ENCODE measurements around the gene SH3BP2. TPM values are rescaled to one million over a fixed set of nuclear protein-coding genes. Genes with fewer than 3 reads are reported as not detected.

SH3BP2 gene
- total RNA-seq, 1 experiment from 2014 or later, result 17.4 TPM

- no peaks in the 10 kb centered on the region for H3K36me3 ChIP-seq (ENCODE audit: low read depth, low read length)
- POLR2A ChIA-PET (ENCODE audit: unreplicated experiment), result no interaction called here
- no peaks in the 10 kb centered on the region for H4K20me1 ChIP-seq (ENCODE audit: low read length)
- DNase-seq (no peak), ATAC-seq (no peak)
- no peaks in the 10 kb centered on the region for H3K79me2 ChIP-seq (ENCODE audit: low read length)
- no peaks in the 10 kb centered on the region for H3F3A ChIP-seq (ENCODE audit: low read length, unreplicated experiment)
- no peak overlapping the region for H3K27ac ChIP-seq (ENCODE audit: low read length)
- H3K9me3 ChIP-seq (ENCODE audit: low read length), result no peaks in the 10 kb centered on the region
- no peak overlapping the region for H3K4me2 ChIP-seq (ENCODE audit: low read length)
- no peak overlapping the region for H3K4me3 ChIP-seq (ENCODE audit: low read length)
- H3K9ac ChIP-seq (ENCODE audit: low read length), result no peak overlapping the region
- no peak for TF ChIP-seq CTCF (conservative IDR thresholded peaks at IDR 0.05; ENCODE audit: low read depth, low read length)
- TF ChIP-seq EZH2 (IDR thresholded peaks at IDR 0.05; ENCODE audit: low read length, unreplicated experiment), result no peak
- no peak for TF ChIP-seq EZH2phosphoT487 (IDR thresholded peaks at IDR 0.05; ENCODE audit: borderline replicate concordance, low read length)
- CTCF ChIA-PET, result no interaction called here
- H3K4me1 ChIP-seq (ENCODE audit: insufficient read depth, low read length), result peaks cover 18% of the 10 kb centered on the region
- no peaks in the 10 kb centered on the region for H3K9me2 ChIP-seq (replicated peaks; ENCODE audit: low read length)
- H2AFZ ChIP-seq (ENCODE audit: low read length), result no peak overlapping the region
- BruUV-seq (replicated peaks), result no TSS peak
- intact Hi-C loops (cut with micrococcal nuclease), result no loop called here
- no peaks in the 10 kb centered on the region for H3K27me3 ChIP-seq (ENCODE audit: low read length)
These were observed 14.7 kb downstream of the SH3BP2 start for GRCh38 chr4:2807571-2807970.

DNA sequence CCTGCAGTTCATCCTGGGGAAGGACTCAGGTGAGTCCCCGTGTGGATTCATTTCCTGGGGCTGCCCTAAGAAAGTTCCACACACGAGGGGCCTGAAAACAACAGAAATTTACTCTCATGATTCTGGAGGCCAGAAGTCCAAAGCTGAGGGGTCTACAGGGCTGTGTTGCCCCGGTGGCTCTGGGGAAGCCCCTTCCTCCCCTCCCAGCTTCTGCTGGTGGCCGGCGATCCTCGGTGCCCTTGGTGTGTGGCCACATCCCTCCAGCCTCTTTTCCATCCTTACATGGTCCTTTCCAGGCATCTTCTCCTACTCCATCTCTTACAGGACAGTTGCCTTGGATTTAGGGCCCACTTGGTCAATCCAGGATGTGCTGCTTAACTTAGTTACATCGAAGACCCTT, 15.1 kb downstream of the SH3BP2 start:
- H3K9me3 ChIP-seq (ENCODE audit: low read length), result no peaks in the 10 kb centered on the region
- H3K9ac ChIP-seq (ENCODE audit: low read length), result no peak overlapping the region
- H2AFZ ChIP-seq (ENCODE audit: low read length), result no peak overlapping the region
- no peaks in the 10 kb centered on the region for H4K20me1 ChIP-seq (ENCODE audit: low read length)
- no peaks in the 10 kb centered on the region for H3K36me3 ChIP-seq (ENCODE audit: low read depth, low read length)
- peaks cover 18% of the 10 kb centered on the region for H3K4me1 ChIP-seq (ENCODE audit: insufficient read depth, low read length)
- DNase-seq (no peak), ATAC-seq (no peak)
- no peaks in the 10 kb centered on the region for H3K79me2 ChIP-seq (ENCODE audit: low read length)
- no peak overlapping the region for H3K4me3 ChIP-seq (ENCODE audit: low read length)
- H3K27ac ChIP-seq (ENCODE audit: low read length), result no peak overlapping the region
- no peaks in the 10 kb centered on the region for H3K27me3 ChIP-seq (ENCODE audit: low read length)
- no peak overlapping the region for H3K4me2 ChIP-seq (ENCODE audit: low read length)
- ChIA-PET POLR2A (ENCODE audit: unreplicated experiment) (no interaction called here), CTCF (no interaction called here)
- no peaks in the 10 kb centered on the region for H3K9me2 ChIP-seq (replicated peaks; ENCODE audit: low read length)
- TF ChIP-seq EZH2 (IDR thresholded peaks at IDR 0.05; ENCODE audit: low read length, unreplicated experiment), result no peak
- no peak for TF ChIP-seq EZH2phosphoT487 (IDR thresholded peaks at IDR 0.05; ENCODE audit: borderline replicate concordance, low read length)
- no peak for TF ChIP-seq CTCF (conservative IDR thresholded peaks at IDR 0.05; ENCODE audit: low read depth, low read length)
- BruUV-seq (replicated peaks), result no TSS peak
- H3F3A ChIP-seq (ENCODE audit: low read length, unreplicated experiment), result no peaks in the 10 kb centered on the region
- intact Hi-C loops (cut with micrococcal nuclease), result no loop called here

GRCh38 chr4:2809610-2810180, 16.8 kb downstream of the SH3BP2 start:
- H3K4me3 ChIP-seq (ENCODE audit: low read length), result no peak overlapping the region
- ChIA-PET POLR2A (ENCODE audit: unreplicated experiment) (interaction anchor here (0.6 kb wide), 1 partner anchor 131 kb away, joined by 3 read pairs; no protein-coding TSS in a partner anchor), CTCF (interaction anchor here (0.6 kb wide), 1 partner anchor 134 kb away, joined by 3 read pairs; no protein-coding TSS in a partner anchor)
- H4K20me1 ChIP-seq (ENCODE audit: low read length), result no peaks in the 10 kb centered on the region
- H2AFZ ChIP-seq (ENCODE audit: low read length), result no peak overlapping the region
- H3K4me2 ChIP-seq (ENCODE audit: low read length), result no peak overlapping the region
- DNase-seq, result no peak
- H3K27me3 ChIP-seq (ENCODE audit: low read length), result no peaks in the 10 kb centered on the region
- ATAC-seq, result no peak
- BruUV-seq (replicated peaks), result no TSS peak
- H3K79me2 ChIP-seq (ENCODE audit: low read length), result no peaks in the 10 kb centered on the region
- no peak overlapping the region for H3K9ac ChIP-seq (ENCODE audit: low read length)
- no peaks in the 10 kb centered on the region for H3K36me3 ChIP-seq (ENCODE audit: low read depth, low read length)
- no peak for TF ChIP-seq EZH2 (IDR thresholded peaks at IDR 0.05; ENCODE audit: low read length, unreplicated experiment)
- no peak for TF ChIP-seq CTCF (conservative IDR thresholded peaks at IDR 0.05; ENCODE audit: low read depth, low read length)
- no peak for TF ChIP-seq EZH2phosphoT487 (IDR thresholded peaks at IDR 0.05; ENCODE audit: borderline replicate concordance, low read length)
- H3K27ac ChIP-seq (ENCODE audit: low read length), result no peak overlapping the region
- no peaks in the 10 kb centered on the region for H3K9me2 ChIP-seq (replicated peaks; ENCODE audit: low read length)
- H3F3A ChIP-seq (ENCODE audit: low read length, unreplicated experiment), result no peaks in the 10 kb centered on the region
- no peaks in the 10 kb centered on the region for H3K9me3 ChIP-seq (ENCODE audit: low read length)
- peaks cover 14% of the 10 kb centered on the region for H3K4me1 ChIP-seq (ENCODE audit: insufficient read depth, low read length)
- intact Hi-C loops (cut with micrococcal nuclease), result no loop called here

All from PC-3 (cell line).